Measurements from ENCODE around the gene PSMC3. TPM values are rescaled to one million over a fixed set of nuclear protein-coding genes. Genes with fewer than 3 reads are reported as not detected.

Gene PSMC3
- total and polyA plus RNA-seq, 2 of the 13 experiments (the other 11 are each of a cell fraction or from before 2014, with no cell fraction given) = 75.8 to 214 TPM

GRCh38 chr11:47440054-47440476 is 13.8 kb upstream of the PSMC3 start (continued):
- no peak for TF ChIP-seq MLLT10 (CRISPR knock-in tag; IDR thresholded peaks at IDR 0.05)
- TF ChIP-seq ZNF670 (CRISPR knock-in tag; IDR thresholded peaks at IDR 0.05; ENCODE audit: borderline replicate concordance) = no peak
- TF ChIP-seq MIER3 (CRISPR knock-in tag; IDR thresholded peaks at IDR 0.05; ENCODE audit: borderline replicate concordance) = no peak
- TF ChIP-seq SMYD3 (CRISPR knock-in tag; IDR thresholded peaks at IDR 0.05) = no peak
- no peak for TF ChIP-seq DDIT3 (CRISPR knock-in tag; IDR thresholded peaks at IDR 0.05)
- no peak for TF ChIP-seq CERS6 (CRISPR knock-in tag; IDR thresholded peaks at IDR 0.05)
- TF ChIP-seq NPAS2 (CRISPR knock-in tag; IDR thresholded peaks at IDR 0.05; ENCODE audit: borderline replicate concordance) = no peak
- TF ChIP-seq DBP (CRISPR knock-in tag; IDR thresholded peaks at IDR 0.05; ENCODE audit: not compliant biosample characterization) = no peak
- TF ChIP-seq ZNF781 (CRISPR knock-in tag; IDR thresholded peaks at IDR 0.05; ENCODE audit: borderline replicate concordance, not compliant biosample characterization) = no peak
- no peak for TF ChIP-seq ZNF766 (CRISPR knock-in tag; IDR thresholded peaks at IDR 0.05; ENCODE audit: borderline replicate concordance)
- 0 out of 2 replicates have a peak, but pooled peaks have one; percentile 35 for TF ChIP-seq UBTF (CRISPR knock-in tag; IDR thresholded peaks at IDR 0.05)
- no peak for TF ChIP-seq SMARCE1 (IDR thresholded peaks at IDR 0.05; ENCODE audit: borderline replicate concordance)
- TF ChIP-seq SNAPC5 (CRISPR knock-in tag; IDR thresholded peaks at IDR 0.05; ENCODE audit: borderline replicate concordance) = no peak
- peak; percentile 55 for TF ChIP-seq SALL1 (CRISPR knock-in tag; IDR thresholded peaks at IDR 0.05)
- no peak for TF ChIP-seq RORA (CRISPR knock-in tag; IDR thresholded peaks at IDR 0.05)
- TF ChIP-seq BRCA1 (CRISPR knock-in tag; IDR thresholded peaks at IDR 0.05) = no peak
- no peak for TF ChIP-seq ZNF646 (CRISPR knock-in tag; IDR thresholded peaks at IDR 0.05)
- TF ChIP-seq MAX (IDR thresholded peaks at IDR 0.05) = peak; percentile 24; the same call in 1 of the 2 replicates
- TF ChIP-seq GZF1 (CRISPR knock-in tag; IDR thresholded peaks at IDR 0.05) = no peak
- TF ChIP-seq KDM6A (CRISPR knock-in tag; IDR thresholded peaks at IDR 0.05; ENCODE audit: low read depth) = no peak
